Head of caudate nucleus (tissue), 42 donors: ENCODE data around the gene CCNY.
A peak's percentile ranks its signal among the peaks of the same experiment; 100 is the strongest.
"Not testable (repeated sequence)": the region's sequence is repeated elsewhere in the genome, so short reads cannot be mapped to it uniquely, and the experiment has no call there.

Experiments
- DNase-seq, 42 donors: peaks; one replicate each; pipeline versions ENCODE4 v3.0.0 to v3.0.0-alpha.2; 2020 to 2021; ENCODE audit warnings: mixed read lengths in 7 of 42
- intact Hi-C: fragments of 100-400 bp; cut with DNase I; formaldehyde crosslinking; loops from one replicate; pipeline ENCODE4 v1.15.0; 2022

The CCNY gene

GRCh38 chr10:35394411-35394851 is 58.1 kb downstream of the CCNY start:
- intact Hi-C loops, result no loop called here
- no peak for DNase-seq

- DNase-seq, result no peak
- intact Hi-C loops, result no loop called here
Observed at GRCh38 chr10:35394934-35395333, 58.6 kb downstream of the CCNY start.

GRCh38 chr10:35396560-35397434 is 60.5 kb downstream of the CCNY start:
- DNase-seq, result peak in 10 of 42 donors; percentile 24 to 63 (median 43)

GRCh38 chr10:35397953-35398352 is 61.6 kb downstream of the CCNY start:
- peak in 1 of 42 donors; percentile 39 for DNase-seq
- intact Hi-C loops, result no loop called here

More at GRCh38 chr10:35396560-35397434, 60.5 kb downstream of the CCNY start:
- intact Hi-C loops, result no loop called here

GRCh38 chr10:35398355-35398754 is 62.0 kb downstream of the CCNY start:
- peak in 1 of 42 donors; percentile 41 for DNase-seq
- intact Hi-C loops, result no loop called here

GRCh38 chr10:35398908-35399307 is 62.6 kb downstream of the CCNY start:
- DNase-seq, result peak in 1 of 42 donors; percentile 38
- intact Hi-C loops, result no loop called here

GRCh38 chr10:35399414-35400009 is 63.2 kb downstream of the CCNY start:
- peak in 1 of 42 donors; percentile 29 for DNase-seq
- intact Hi-C loops, result no loop called here

GRCh38 chr10:35400595-35401268 is 64.4 kb downstream of the CCNY start:
- intact Hi-C loops, result no loop called here
- DNase-seq, result peak in 2 of 42 donors; percentile 33 to 42

- DNase-seq, intact Hi-C loops: not testable (repeated sequence)
Observed at GRCh38 chr10:35403491-35403890, 67.2 kb downstream of the CCNY start.

GRCh38 chr10:35404077-35404476 is 67.8 kb downstream of the CCNY start:
- intact Hi-C loops, DNase-seq: not testable (repeated sequence)

- DNase-seq, intact Hi-C loops: not testable (repeated sequence)
Observed at GRCh38 chr10:35406003-35406630, 69.8 kb downstream of the CCNY start.

GRCh38 chr10:35407696-35408095 is 71.4 kb downstream of the CCNY start:
- intact Hi-C loops, DNase-seq: not testable (repeated sequence)

GRCh38 chr10:35409094-35409582 is 72.8 kb downstream of the CCNY start:
- DNase-seq, result peak in 36 of 42 donors; percentile 22 to 84 (median 62)
- intact Hi-C loops, result no loop called here

- intact Hi-C loops, result no loop called here
- no peak for DNase-seq
Observed at GRCh38 chr10:35409808-35410207, 73.5 kb downstream of the CCNY start.

GRCh38 chr10:35412003-35412723 is 75.9 kb downstream of the CCNY start:
- intact Hi-C loops, result no loop called here
- DNase-seq, result peak in 2 of 42 donors; percentile 15 to 32

- DNase-seq, result peak in 2 of 42 donors; percentile 6 to 13
- intact Hi-C loops, result no loop called here
Observed at GRCh38 chr10:35412900-35413491, 76.7 kb downstream of the CCNY start.

GRCh38 chr10:35413985-35414861 is 77.9 kb downstream of the CCNY start:
- intact Hi-C loops, result no loop called here
- DNase-seq, result peak in 34 of 42 donors; percentile 32 to 91 (median 65)
